Mammary epithelial cell (primary cell): Measurements from ENCODE around the gene SIGLEC14.

Experiments used
- EZH2 ChIP-seq: IDR thresholded peaks from 2 replicates; pipeline ENCODE4 v1.6.1; 2012; ENCODE audit warnings: low read length, inconsistent platforms, borderline replicate concordance
- TF ChIP-seq, protein P1 (sequence below), 2 donors: IDR thresholded peaks in 1 of 2; conservative IDR thresholded peaks in 1 of 2; 2 replicates each; pipeline ENCODE4 v1.5.1; 2011 to 2012; ENCODE audit warnings: inconsistent platforms in 2 of 2, low read length in 2 of 2, mild to moderate bottlenecking in 2 of 2, control low read depth in 1 of 2, low read depth in 1 of 2; ENCODE audit not compliant: insufficient read depth in 1 of 2; ENCODE audit errors: extremely low read depth in 1 of 2

DNA sequence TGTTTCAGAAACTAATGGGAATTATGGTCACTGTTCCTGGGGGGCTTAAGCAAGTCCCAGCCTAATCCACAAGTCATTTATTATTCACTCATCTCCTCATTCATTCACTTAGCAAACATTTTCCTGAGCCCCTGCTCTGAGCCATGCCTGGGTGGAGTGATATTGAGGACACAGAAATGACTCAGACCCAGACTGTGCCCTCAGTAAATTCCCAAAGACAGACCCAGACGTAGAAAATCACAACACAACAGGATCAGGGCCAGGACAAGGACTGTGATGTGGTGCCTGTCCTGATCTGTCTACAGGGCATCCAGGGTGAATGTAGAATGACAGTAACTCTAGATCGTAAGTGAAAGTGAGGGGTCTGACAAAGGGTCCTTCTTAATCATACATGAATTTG lies 39.5 kb upstream of the SIGLEC14 start:
- TF ChIP-seq, protein P1, sequence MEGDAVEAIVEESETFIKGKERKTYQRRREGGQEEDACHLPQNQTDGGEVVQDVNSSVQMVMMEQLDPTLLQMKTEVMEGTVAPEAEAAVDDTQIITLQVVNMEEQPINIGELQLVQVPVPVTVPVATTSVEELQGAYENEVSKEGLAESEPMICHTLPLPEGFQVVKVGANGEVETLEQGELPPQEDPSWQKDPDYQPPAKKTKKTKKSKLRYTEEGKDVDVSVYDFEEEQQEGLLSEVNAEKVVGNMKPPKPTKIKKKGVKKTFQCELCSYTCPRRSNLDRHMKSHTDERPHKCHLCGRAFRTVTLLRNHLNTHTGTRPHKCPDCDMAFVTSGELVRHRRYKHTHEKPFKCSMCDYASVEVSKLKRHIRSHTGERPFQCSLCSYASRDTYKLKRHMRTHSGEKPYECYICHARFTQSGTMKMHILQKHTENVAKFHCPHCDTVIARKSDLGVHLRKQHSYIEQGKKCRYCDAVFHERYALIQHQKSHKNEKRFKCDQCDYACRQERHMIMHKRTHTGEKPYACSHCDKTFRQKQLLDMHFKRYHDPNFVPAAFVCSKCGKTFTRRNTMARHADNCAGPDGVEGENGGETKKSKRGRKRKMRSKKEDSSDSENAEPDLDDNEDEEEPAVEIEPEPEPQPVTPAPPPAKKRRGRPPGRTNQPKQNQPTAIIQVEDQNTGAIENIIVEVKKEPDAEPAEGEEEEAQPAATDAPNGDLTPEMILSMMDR (conservative IDR thresholded peaks at IDR 0.05 in 1 of 2, IDR thresholded peaks at IDR 0.05 in 1 of 2; ENCODE audit: extremely low read depth in 1 of 2, insufficient read depth in 1 of 2, low read depth in 1 of 2, low read length in 2 of 2): no peak
- TF ChIP-seq EZH2: no peak
